ENCODE data around the gene OSBPL10.

The OSBPL10 gene

GRCh38 chr3:31934018-31934417, 47.0 kb downstream of the OSBPL10 start:
- no peak overlapping the region for H3K4me3 ChIP-seq (ENCODE audit: low read length)
- TF ChIP-seq ZNF274 (IDR thresholded peaks at IDR 0.05; ENCODE audit: low read depth, low read length) = no peak

DNA sequence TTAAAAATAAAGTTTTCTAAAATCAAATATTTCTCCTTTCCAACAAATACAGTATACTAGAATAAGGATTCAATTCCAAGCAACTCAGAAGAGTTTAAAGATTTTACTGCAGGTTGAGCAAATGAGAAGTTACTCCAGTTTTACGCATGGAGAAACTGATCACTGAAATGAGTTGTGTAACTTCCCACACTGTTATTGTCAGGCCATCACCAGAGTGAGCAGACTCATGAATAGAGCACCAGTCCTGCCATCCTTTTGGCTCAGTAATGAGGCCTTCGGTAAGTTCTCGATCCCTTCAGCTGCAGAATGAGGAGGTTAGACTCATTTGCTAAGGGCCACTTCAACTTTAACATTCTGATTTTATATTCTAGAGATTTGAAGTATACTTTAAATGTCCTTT, 48.1 kb downstream of the OSBPL10 start:
- no peak for TF ChIP-seq ZNF274 (IDR thresholded peaks at IDR 0.05; ENCODE audit: low read depth, low read length)
- H3K4me3 ChIP-seq (ENCODE audit: low read length) = no peak overlapping the region

- no peak overlapping the region for H3K4me3 ChIP-seq (ENCODE audit: low read length)
- no peak for TF ChIP-seq ZNF274 (IDR thresholded peaks at IDR 0.05; ENCODE audit: low read depth, low read length)
Measured at GRCh38 chr3:31929826-31930502, 51.1 kb downstream of the OSBPL10 start.

GRCh38 chr3:31927811-31928210, 53.3 kb downstream of the OSBPL10 start:
- TF ChIP-seq ZNF274 (IDR thresholded peaks at IDR 0.05; ENCODE audit: low read depth, low read length) = no peak
- no peak overlapping the region for H3K4me3 ChIP-seq (ENCODE audit: low read length)

DNA sequence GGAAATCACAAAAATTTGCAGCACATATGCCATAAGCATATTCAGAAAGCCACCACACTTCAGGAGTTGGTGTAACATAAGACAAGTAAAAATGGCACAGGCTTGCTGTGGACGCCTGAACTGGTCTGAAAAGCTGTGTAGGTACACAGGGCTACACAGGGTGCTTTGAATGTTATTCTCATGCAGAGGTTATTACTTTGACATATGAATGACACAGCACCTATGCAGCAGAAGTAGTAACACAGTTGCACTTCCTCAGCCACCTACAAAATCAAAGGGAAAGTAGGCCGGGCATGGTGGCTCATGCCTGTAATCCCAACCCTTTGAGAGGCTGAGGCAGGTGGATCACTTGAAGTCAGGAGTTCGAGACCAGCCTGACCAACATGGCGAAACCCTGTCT, 54.5 kb downstream of the OSBPL10 start:
- TF ChIP-seq ZNF274 (IDR thresholded peaks at IDR 0.05; ENCODE audit: low read depth, low read length) = no peak
- H3K4me3 ChIP-seq (ENCODE audit: low read length) = no peak overlapping the region

- TF ChIP-seq ZNF274 (IDR thresholded peaks at IDR 0.05; ENCODE audit: low read depth, low read length) = no peak
- no peak overlapping the region for H3K4me3 ChIP-seq (ENCODE audit: low read length)
Measured at GRCh38 chr3:31925271-31925630, 55.8 kb downstream of the OSBPL10 start.

- TF ChIP-seq ZNF274 (IDR thresholded peaks at IDR 0.05; ENCODE audit: low read depth, low read length) = no peak
- no peak overlapping the region for H3K4me3 ChIP-seq (ENCODE audit: low read length)
Measured at GRCh38 chr3:31924610-31925270, 56.3 kb downstream of the OSBPL10 start.

DNA sequence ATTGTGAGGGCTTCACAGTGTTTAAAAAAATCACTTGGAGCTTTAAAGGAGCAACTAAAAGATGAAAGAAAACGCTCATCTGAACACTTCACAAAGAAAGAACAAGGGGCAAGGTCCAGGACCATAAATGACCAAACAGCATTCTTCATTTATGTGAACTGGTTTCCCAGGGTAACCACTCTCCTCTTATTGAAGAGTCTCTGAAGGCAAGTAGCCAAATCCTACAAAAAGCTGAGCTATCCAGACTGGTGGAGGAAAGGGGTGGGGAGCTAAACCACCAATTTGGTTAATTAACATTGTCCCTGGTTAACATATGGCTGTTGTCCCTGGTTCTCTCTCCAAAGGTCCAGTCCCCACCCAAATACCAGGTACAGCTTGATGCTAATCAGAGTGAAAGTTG, 58.1 kb downstream of the OSBPL10 start:
- no peak for TF ChIP-seq ZNF274 (IDR thresholded peaks at IDR 0.05; ENCODE audit: low read depth, low read length)
- no peak overlapping the region for H3K4me3 ChIP-seq (ENCODE audit: low read length)

DNA sequence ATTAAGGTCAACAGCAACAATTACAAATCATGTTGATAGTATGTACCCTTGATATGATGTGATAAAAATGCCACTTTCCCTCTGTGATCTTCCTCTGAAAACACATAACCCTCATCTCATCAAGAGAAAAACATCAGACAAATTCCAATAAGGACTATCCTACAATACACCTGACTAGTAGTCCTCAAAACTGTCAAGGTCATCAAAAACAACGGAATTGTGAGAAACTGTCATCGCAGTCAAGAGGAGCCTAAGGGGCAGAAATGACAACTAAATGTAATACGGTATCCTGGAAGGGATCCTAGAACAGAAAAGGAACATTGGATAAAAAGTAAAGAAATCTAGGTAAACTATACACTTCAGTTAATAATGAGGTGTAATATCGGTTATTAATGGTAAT, 59.2 kb downstream of the OSBPL10 start:
- no peak for TF ChIP-seq ZNF274 (IDR thresholded peaks at IDR 0.05; ENCODE audit: low read depth, low read length)
- no peak overlapping the region for H3K4me3 ChIP-seq (ENCODE audit: low read length)

DNA sequence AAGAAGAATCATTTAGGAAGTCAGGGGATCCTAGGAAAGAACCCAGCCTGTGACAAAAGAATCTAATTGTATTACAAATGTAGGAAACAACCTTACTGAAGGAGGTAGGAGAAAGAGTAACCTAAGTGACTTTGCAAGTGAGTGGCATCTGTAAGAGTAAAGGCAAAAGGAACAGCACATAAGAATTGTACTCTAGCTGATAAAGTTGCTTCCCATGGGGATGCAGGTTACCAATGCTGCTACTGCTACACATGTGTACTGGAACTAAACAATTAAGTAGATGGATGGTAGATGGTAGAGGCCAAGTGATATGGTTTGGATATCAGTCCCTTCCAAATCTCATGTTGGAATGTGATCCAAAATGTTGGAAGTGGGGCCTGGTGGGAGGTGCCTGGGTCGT, 60.8 kb downstream of the OSBPL10 start:
- no peak for TF ChIP-seq ZNF274 (IDR thresholded peaks at IDR 0.05; ENCODE audit: low read depth, low read length)
- H3K4me3 ChIP-seq (ENCODE audit: low read length) = no peak overlapping the region

- H3K4me3 ChIP-seq (ENCODE audit: low read length) = no peak overlapping the region
- no peak for TF ChIP-seq ZNF274 (IDR thresholded peaks at IDR 0.05; ENCODE audit: low read depth, low read length)
Measured at GRCh38 chr3:31919528-31919927, 61.5 kb downstream of the OSBPL10 start.

GRCh38 chr3:31918179-31919150, 62.6 kb downstream of the OSBPL10 start:
- H3K4me3 ChIP-seq (ENCODE audit: low read length) = no peak overlapping the region
- no peak for TF ChIP-seq ZNF274 (IDR thresholded peaks at IDR 0.05; ENCODE audit: low read depth, low read length)

GRCh38 chr3:31917303-31918005, 63.6 kb downstream of the OSBPL10 start:
- no peak for TF ChIP-seq ZNF274 (IDR thresholded peaks at IDR 0.05; ENCODE audit: low read depth, low read length)
- no peak overlapping the region for H3K4me3 ChIP-seq (ENCODE audit: low read length)

- TF ChIP-seq ZNF274 (IDR thresholded peaks at IDR 0.05; ENCODE audit: low read depth, low read length) = no peak
- H3K4me3 ChIP-seq (ENCODE audit: low read length) = no peak overlapping the region
Measured at GRCh38 chr3:31911643-31912042, 69.4 kb downstream of the OSBPL10 start.
